GM13976 (cell line): Measurements from ENCODE around the gene FBXO41.

Experiments
- DNase-seq: peaks from one replicate; pipeline ENCODE4 v3.0.0; 2012; ENCODE audit warnings: low spot score
- CTCF ChIP-seq: IDR thresholded peaks from 2 replicates; pipeline ENCODE4 v1.5.1; 2012; ENCODE audit warnings: borderline replicate concordance, mild to moderate bottlenecking; ENCODE audit not compliant: insufficient read depth; ENCODE audit errors: extremely low read depth, missing control alignments, control extremely low read depth
- in situ Hi-C: fragments of 300-500 bp; cut with MboI; formaldehyde crosslinking; loops from one replicate; pipeline ENCODE4 v1.12.0; 2022; ENCODE audit warnings: low sequenced_read_pairs, mixed read lengths, inconsistent platforms; ENCODE audit not compliant: unreplicated experiment

FBXO41 gene

GRCh38 chr2:73244580-73244979 is 39.7 kb downstream of the FBXO41 start:
- in situ Hi-C loops = no loop called here
- no peak for DNase-seq
- no peak for TF ChIP-seq CTCF

- in situ Hi-C loops = no loop called here
- no peak for TF ChIP-seq CTCF
- no peak for DNase-seq
These were observed 40.3 kb downstream of the FBXO41 start for GRCh38 chr2:73243884-73244570.

- in situ Hi-C loops = no loop called here
These were observed 44.5 kb downstream of the FBXO41 start for GRCh38 chr2:73239776-73240175.

GRCh38 chr2:73238976-73239375 is 45.3 kb downstream of the FBXO41 start:
- DNase-seq = no peak
- in situ Hi-C loops = no loop called here
- TF ChIP-seq CTCF = no peak

More at GRCh38 chr2:73239776-73240175, 44.5 kb downstream of the FBXO41 start:
- TF ChIP-seq CTCF = no peak
- DNase-seq = no peak

GRCh38 chr2:73238149-73238548 is 46.1 kb downstream of the FBXO41 start:
- TF ChIP-seq CTCF = no peak
- DNase-seq = no peak
- in situ Hi-C loops = no loop called here

- in situ Hi-C loops = no loop called here
- no peak for DNase-seq
- no peak for TF ChIP-seq CTCF
These were observed 47.1 kb downstream of the FBXO41 start for GRCh38 chr2:73237168-73237567.

- DNase-seq = no peak
- TF ChIP-seq CTCF = no peak
- in situ Hi-C loops = no loop called here
These were observed 48.8 kb downstream of the FBXO41 start for GRCh38 chr2:73235315-73236028.
